Upper lobe of right lung (tissue), 1 donor: ENCODE results near the gene CMTM4. TPM values are rescaled to one million over a fixed set of nuclear protein-coding genes. Genes with fewer than 3 reads are reported as not detected.

Source experiments
- ATAC-seq: fragments of 200-7000 bp; cut with Tn5 transposase; one replicate; pipeline ENCODE4 v1.9.1; 2020; ENCODE audit warnings: mild to moderate bottlenecking, moderate library complexity
- DNase-seq: peaks from one replicate; pipeline ENCODE4 v3.0.0-alpha.2; 2020
- H3K27ac ChIP-seq: fragments of 200-600 bp; one replicate; pipeline ENCODE4 v1.8.0; 2022
- H3K27me3 ChIP-seq: fragments of 200-600 bp; one replicate; pipeline ENCODE4 v1.8.0; 2022; ENCODE audit warnings: mild to moderate bottlenecking
- H3K36me3 ChIP-seq: fragments of 200-600 bp; one replicate; pipeline ENCODE4 v1.8.0; 2022
- H3K4me1 ChIP-seq: fragments of 200-600 bp; one replicate; pipeline ENCODE4 v1.8.0; 2022
- H3K4me3 ChIP-seq: fragments of 200-600 bp; one replicate; pipeline ENCODE4 v1.8.0; 2022; ENCODE audit warnings: mild to moderate bottlenecking
- H3K9me3 ChIP-seq: fragments of 200-600 bp; one replicate; pipeline ENCODE4 v1.8.0; 2022
- intact Hi-C: fragments of 100-400 bp; cut with DNase I; formaldehyde crosslinking; loops from one replicate; pipeline ENCODE4 v1.11.0; 2022
- total RNA-seq: library from RNA; stranded (reverse); fragmentation: NEBNext Ultra II Directional; extraction: Animal tissue kit (Norgen Biotek cat#: 25700); gene quantifications from one replicate; pipeline ENCODE4 v1.2.1, GENCODE V29; 2021
- TF ChIP-seq, protein P1 (sequence below): fragments of 200-600 bp; IDR thresholded peaks from one replicate; pipeline ENCODE4 v1.8.0; 2022; ENCODE audit warnings: antibody characterized with exemption
- donor health status: DM: no; HTN: yes; CAD: no; lungs with severe emphysema.

CMTM4 gene
- total RNA-seq, 1 donor from 2014 or later = 58.0 TPM

DNA sequence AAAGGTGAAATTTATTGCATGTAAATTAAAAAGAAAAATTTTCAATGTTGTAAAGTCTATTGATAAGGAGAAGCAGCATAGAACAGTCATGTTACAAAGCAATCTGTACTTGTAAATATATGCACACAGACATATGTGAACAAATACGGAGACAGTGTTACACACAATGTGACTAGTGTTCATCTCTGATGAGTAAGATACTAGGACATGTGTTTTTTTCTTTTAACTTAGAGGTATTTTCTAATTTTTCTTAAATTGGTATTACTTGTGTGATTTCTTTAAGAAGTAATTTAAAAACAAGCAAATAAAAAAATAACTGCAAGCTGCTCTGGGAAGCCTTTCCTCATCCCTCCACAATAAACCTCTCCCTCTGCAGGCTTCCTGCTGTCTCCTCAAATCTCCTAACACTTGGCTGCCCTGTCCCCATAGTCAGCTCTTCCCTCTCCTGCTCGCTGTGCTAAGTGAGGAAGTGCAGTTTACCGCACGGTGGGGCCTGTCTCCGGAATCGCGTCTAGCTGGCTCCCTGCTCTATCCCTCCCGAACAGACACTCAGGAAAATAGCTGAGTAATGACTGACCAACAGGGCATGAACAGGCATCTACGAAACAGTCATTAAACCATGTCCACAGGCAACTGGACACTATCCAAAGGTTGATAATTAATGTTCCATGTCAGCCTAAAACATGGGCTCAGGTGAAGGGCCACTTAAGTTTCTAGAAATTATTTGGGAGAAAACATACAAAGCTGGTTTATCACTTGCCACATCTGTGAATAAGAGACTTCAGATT, 35.9 kb downstream of the CMTM4 start:
- Histone ChIP-seq H3K4me1 (peaks cover 15% of the 10 kb centered on the region), H3K4me3 (no peak overlapping the region), H3K9me3 (no peaks in the 10 kb centered on the region), H3K27me3 (no peaks in the 10 kb centered on the region), H3K27ac (peak overlapping the region; percentile 12), H3K36me3 (no peaks in the 10 kb centered on the region)
- TF ChIP-seq, protein P1, sequence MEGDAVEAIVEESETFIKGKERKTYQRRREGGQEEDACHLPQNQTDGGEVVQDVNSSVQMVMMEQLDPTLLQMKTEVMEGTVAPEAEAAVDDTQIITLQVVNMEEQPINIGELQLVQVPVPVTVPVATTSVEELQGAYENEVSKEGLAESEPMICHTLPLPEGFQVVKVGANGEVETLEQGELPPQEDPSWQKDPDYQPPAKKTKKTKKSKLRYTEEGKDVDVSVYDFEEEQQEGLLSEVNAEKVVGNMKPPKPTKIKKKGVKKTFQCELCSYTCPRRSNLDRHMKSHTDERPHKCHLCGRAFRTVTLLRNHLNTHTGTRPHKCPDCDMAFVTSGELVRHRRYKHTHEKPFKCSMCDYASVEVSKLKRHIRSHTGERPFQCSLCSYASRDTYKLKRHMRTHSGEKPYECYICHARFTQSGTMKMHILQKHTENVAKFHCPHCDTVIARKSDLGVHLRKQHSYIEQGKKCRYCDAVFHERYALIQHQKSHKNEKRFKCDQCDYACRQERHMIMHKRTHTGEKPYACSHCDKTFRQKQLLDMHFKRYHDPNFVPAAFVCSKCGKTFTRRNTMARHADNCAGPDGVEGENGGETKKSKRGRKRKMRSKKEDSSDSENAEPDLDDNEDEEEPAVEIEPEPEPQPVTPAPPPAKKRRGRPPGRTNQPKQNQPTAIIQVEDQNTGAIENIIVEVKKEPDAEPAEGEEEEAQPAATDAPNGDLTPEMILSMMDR = peak; percentile 28
- intact Hi-C loops = no loop called here
- peak; percentile 73 for DNase-seq
- ATAC-seq = peak; percentile 97

DNA sequence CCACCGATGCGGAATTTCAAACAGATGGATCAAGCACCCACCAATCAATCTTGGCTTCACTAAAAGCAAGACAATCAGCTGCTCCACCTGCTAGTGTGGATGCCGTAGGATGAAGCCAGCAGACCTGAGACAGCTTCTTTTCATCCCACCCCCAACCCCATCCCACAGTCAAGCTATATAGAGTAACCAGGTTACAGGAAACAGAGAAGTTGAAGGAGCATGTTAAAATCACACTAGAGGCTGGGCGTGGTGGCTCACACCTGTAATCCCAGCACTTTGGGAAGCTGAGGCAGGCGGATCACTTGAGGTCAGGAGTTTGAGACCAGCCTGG, 37.7 kb downstream of the CMTM4 start:
- Histone ChIP-seq H3K27me3 (no peaks in the 10 kb centered on the region), H3K9me3 (no peaks in the 10 kb centered on the region), H3K36me3 (no peaks in the 10 kb centered on the region), H3K4me1 (peaks cover 15% of the 10 kb centered on the region), H3K27ac (no peak overlapping the region), H3K4me3 (no peak overlapping the region)
- intact Hi-C loops = no loop called here
- ATAC-seq (no peak), DNase-seq (no peak)
- TF ChIP-seq, protein P1 = no peak

DNA sequence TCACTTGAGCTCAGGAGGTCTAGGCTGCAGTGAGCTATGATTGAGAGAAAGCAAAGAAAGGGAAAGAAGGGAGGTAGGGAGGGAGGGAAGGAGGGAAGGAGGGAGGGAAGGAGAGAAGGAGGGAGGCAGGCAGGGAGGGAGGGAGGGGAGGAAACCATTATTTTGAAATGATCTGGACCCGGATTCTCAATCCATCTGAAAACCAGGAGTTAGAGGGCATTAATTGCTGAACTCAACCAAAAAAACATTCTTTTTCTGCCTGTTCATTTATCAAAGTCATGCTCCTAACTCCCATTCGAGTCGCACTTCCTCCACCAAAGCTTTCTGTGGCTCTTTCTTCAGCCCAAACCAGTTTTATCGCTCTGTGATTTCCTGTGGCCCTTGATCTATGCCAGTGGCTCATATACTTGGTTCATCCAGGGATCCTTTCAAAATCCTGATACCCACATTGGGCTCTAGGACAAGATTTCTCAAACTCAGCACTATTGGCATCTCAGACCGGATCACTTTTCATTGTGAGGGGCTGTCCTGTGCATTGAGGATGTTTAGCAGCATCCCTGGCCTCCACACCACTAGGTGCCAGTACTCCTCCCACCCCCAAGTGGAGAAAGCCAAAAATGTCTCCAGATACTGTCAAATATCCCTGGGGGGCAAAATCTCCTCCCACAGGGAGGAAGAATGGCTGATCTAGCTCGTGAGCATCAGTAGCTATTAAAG, 38.2 kb downstream of the CMTM4 start:
- TF ChIP-seq, protein P1 = no peak
- no peak overlapping the region for H3K4me3 ChIP-seq
- no peaks in the 10 kb centered on the region for H3K36me3 ChIP-seq
- no peak overlapping the region for H3K27ac ChIP-seq
- peaks cover 15% of the 10 kb centered on the region for H3K4me1 ChIP-seq
- intact Hi-C loops = no loop called here
- no peaks in the 10 kb centered on the region for H3K27me3 ChIP-seq
- no peaks in the 10 kb centered on the region for H3K9me3 ChIP-seq
- DNase-seq (no peak), ATAC-seq (no peak)

DNA sequence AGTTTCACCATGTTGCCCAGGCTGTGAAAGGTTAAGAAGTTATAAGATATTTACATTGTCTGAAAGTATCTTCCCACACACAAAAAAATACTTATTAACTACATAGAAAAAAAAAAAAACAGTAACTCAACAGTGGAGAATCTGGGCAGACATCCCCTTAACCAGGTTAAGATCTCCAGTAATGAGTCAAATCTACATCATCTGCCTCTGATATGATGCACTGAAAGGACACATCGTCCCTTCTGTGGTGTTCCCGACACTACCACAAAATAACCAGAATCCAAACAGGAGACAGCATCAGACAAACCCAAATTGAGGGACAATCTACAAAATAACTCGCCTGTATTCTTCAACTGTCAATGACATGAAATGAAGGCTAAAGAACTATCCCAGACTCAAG, 40.0 kb downstream of the CMTM4 start:
- Histone ChIP-seq H3K27me3 (no peaks in the 10 kb centered on the region), H3K9me3 (no peaks in the 10 kb centered on the region), H3K27ac (no peak overlapping the region), H3K4me3 (no peak overlapping the region), H3K4me1 (peaks cover 20% of the 10 kb centered on the region), H3K36me3 (no peaks in the 10 kb centered on the region)
- intact Hi-C loops = no loop called here
- TF ChIP-seq, protein P1 = no peak
- DNase-seq (no peak), ATAC-seq (no peak)

DNA sequence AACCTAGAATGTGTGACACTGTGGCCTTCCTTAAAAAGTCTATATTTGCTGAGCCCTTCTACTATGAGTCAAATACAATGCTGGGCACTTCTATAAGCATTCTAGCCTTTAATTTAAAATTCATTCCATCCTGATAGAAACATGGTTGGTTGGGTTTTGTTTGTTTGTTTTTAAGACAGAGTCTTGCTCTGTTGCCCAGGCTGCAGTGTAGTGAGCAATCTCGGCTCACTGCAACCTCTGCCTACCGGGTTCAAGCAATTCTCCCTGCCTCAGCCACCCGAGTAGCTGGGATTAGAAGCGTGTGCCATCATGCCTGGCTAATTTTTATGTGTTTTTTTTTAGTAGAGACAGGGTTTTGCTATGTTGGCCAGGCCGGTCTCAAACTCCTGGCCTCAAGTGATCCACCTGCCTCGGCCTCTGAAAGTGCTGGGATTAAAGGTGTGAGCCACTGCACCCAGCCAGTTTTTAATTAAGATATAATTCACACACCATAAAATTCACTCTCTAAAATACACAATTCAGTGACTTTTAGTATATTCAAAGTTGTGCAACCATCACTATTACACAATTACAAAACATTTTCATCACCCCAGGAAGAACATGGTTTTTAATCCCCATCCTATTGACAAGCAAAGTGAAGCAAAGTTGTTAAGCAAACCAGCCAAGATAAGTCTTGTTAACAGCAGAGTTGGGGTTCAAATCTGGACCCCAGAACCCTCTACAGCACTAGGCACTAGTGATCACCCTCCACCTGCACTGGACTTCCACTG, 42.8 kb downstream of the CMTM4 start:
- DNase-seq (no peak), ATAC-seq (no peak)
- Histone ChIP-seq H3K4me3 (no peak overlapping the region), H3K27ac (no peak overlapping the region), H3K36me3 (no peaks in the 10 kb centered on the region), H3K9me3 (no peaks in the 10 kb centered on the region), H3K4me1 (peaks cover 9% of the 10 kb centered on the region), H3K27me3 (no peaks in the 10 kb centered on the region)
- intact Hi-C loops = no loop called here
- TF ChIP-seq, protein P1 = no peak
